RCC 7860 (cell line): ENCODE measurements around the gene CD86.
"Not testable (repeated sequence)": the region's sequence is repeated elsewhere in the genome, so short reads cannot be mapped to it uniquely, and the experiment has no call there.

Experiments used
- DNase-seq: peaks from one replicate; pipeline ENCODE4 v3.0.0-alpha.2; 2015; ENCODE audit warnings: low spot score
- FAIRE-seq: peaks from 2 replicates; lab custom pipeline; 2012; peaks lifted over from hg19 to GRCh38; lab: Jason Lieb, UNC

The CD86 gene

GRCh38 chr3:122132949-122133540 lies 77.9 kb downstream of the CD86 start:
- FAIRE-seq: peak; percentile 81

GRCh38 chr3:122146466-122146865 lies 91.3 kb downstream of the CD86 start:
- FAIRE-seq (no peak), DNase-seq (no peak)

More at GRCh38 chr3:122132949-122133540, 77.9 kb downstream of the CD86 start:
- DNase-seq: no peak

GRCh38 chr3:122148941-122149627 lies 93.9 kb downstream of the CD86 start:
- DNase-seq: no peak
- no peak for FAIRE-seq

- DNase-seq (no peak), FAIRE-seq (no peak)
Measured at GRCh38 chr3:122151480-122151879, 96.3 kb downstream of the CD86 start.

- not testable (repeated sequence) for DNase-seq
Measured at GRCh38 chr3:122164983-122165382, 109.8 kb downstream of the CD86 start.

GRCh38 chr3:122167630-122168029 lies 112.5 kb downstream of the CD86 start:
- no peak for FAIRE-seq
- no peak for DNase-seq

More at GRCh38 chr3:122164983-122165382, 109.8 kb downstream of the CD86 start:
- not testable (repeated sequence) for FAIRE-seq

GRCh38 chr3:122168044-122168443 lies 112.9 kb downstream of the CD86 start:
- FAIRE-seq (no peak), DNase-seq (no peak)

GRCh38 chr3:122169911-122170310 lies 114.7 kb downstream of the CD86 start:
- no peak for DNase-seq
- no peak for FAIRE-seq
